ENCODE results near the gene RAD51B. TPM values are rescaled to one million over a fixed set of nuclear protein-coding genes. Genes with fewer than 3 reads are reported as not detected.

RAD51B gene
- total and polyA plus RNA-seq, 2 of the 13 experiments (the other 11 are each of a cell fraction or from before 2014, with no cell fraction given): 7.0 to 9.5 TPM

GRCh38 chr14:67856827-67857226 is 37.2 kb downstream of the RAD51B start:
- intact Hi-C loops (cut with micrococcal nuclease; ENCODE audit: unreplicated experiment): no loop called here
- Histone ChIP-seq H4K20me1 (ENCODE audit: insufficient read depth, low read length) (no peaks in the 10 kb centered on the region), H3K36me3 (replicated peaks in 1 of 2; ENCODE audit: control insufficient read depth in 1 of 2, insufficient read depth in 2 of 2, low read length in 2 of 2) (no peaks in the 10 kb centered on the region), H3K27me3 (ENCODE audit: control insufficient read depth in 1 of 2, insufficient read depth in 2 of 2, low read length in 2 of 2) (no peaks in the 10 kb centered on the region), H3K4me2 (ENCODE audit: low read depth, low read length) (no peak overlapping the region), H3K9me3 (ENCODE audit: low read length) (no peaks in the 10 kb centered on the region), H3K4me1 (ENCODE audit: insufficient read depth, low read length) (peaks cover 7% of the 10 kb centered on the region; the same call in 1 of the 2 replicates), H3K9ac (ENCODE audit: insufficient read depth, low read depth, low read length) (no peak overlapping the region), H2AFZ (ENCODE audit: low read length) (no peak overlapping the region), H3K4me3 (replicated peaks in 1 of 3; ENCODE audit: insufficient read depth in 1 of 3, low read depth in 2 of 3, low read length in 3 of 3) (no peak overlapping the region), H3K79me2 (ENCODE audit: insufficient read depth, low read length) (no peaks in the 10 kb centered on the region), H3K27ac (ENCODE audit: extremely low read length, insufficient read depth, low read length) (no peak overlapping the region)
- CTCF ChIA-PET (ENCODE audit: low intra/inter-chr PET ratio, low total read pairs): no interaction called here
- ATAC-seq: no peak
- no peak for FAIRE-seq
- no TSS peak for BruUV-seq (replicated peaks)
- no peak for DNase-seq (ENCODE audit: low spot score)
- TF ChIP-seq RBM39 (IDR thresholded peaks at IDR 0.05; ENCODE audit: low read depth, low read length, poor library complexity, severe bottlenecking) (no peak), HNF4A (CRISPR knock-in tag; IDR thresholded peaks at IDR 0.05) (no peak), MYC (CRISPR knock-in tag; IDR thresholded peaks at IDR 0.05; ENCODE audit: borderline replicate concordance) (no peak), ZBTB33 (CRISPR knock-in tag; IDR thresholded peaks at IDR 0.05) (no peak), SALL1 (CRISPR knock-in tag; IDR thresholded peaks at IDR 0.05) (no peak), KMT2B (CRISPR knock-in tag; IDR thresholded peaks at IDR 0.05) (no peak), NFIB (CRISPR knock-in tag; IDR thresholded peaks at IDR 0.05; ENCODE audit: borderline replicate concordance) (no peak), YEATS2 (CRISPR knock-in tag; IDR thresholded peaks at IDR 0.05; ENCODE audit: borderline replicate concordance) (no peak), FOXM1 (CRISPR knock-in tag; IDR thresholded peaks at IDR 0.05) (no peak), ZNF883 (CRISPR knock-in tag; IDR thresholded peaks at IDR 0.05; ENCODE audit: not compliant biosample characterization) (no peak), NFYC (CRISPR knock-in tag; IDR thresholded peaks at IDR 0.05) (no peak), FOXO4 (CRISPR knock-in tag; conservative IDR thresholded peaks at IDR 0.05) (no peak), ZNF879 (CRISPR knock-in tag; IDR thresholded peaks at IDR 0.05) (no peak), TBL1XR1 (IDR thresholded peaks at IDR 0.05; ENCODE audit: borderline replicate concordance, low read length, partially characterized antibody) (no peak), KLF6 (CRISPR knock-in tag; IDR thresholded peaks at IDR 0.05) (no peak)
- TF ChIP-seq, protein P1, sequence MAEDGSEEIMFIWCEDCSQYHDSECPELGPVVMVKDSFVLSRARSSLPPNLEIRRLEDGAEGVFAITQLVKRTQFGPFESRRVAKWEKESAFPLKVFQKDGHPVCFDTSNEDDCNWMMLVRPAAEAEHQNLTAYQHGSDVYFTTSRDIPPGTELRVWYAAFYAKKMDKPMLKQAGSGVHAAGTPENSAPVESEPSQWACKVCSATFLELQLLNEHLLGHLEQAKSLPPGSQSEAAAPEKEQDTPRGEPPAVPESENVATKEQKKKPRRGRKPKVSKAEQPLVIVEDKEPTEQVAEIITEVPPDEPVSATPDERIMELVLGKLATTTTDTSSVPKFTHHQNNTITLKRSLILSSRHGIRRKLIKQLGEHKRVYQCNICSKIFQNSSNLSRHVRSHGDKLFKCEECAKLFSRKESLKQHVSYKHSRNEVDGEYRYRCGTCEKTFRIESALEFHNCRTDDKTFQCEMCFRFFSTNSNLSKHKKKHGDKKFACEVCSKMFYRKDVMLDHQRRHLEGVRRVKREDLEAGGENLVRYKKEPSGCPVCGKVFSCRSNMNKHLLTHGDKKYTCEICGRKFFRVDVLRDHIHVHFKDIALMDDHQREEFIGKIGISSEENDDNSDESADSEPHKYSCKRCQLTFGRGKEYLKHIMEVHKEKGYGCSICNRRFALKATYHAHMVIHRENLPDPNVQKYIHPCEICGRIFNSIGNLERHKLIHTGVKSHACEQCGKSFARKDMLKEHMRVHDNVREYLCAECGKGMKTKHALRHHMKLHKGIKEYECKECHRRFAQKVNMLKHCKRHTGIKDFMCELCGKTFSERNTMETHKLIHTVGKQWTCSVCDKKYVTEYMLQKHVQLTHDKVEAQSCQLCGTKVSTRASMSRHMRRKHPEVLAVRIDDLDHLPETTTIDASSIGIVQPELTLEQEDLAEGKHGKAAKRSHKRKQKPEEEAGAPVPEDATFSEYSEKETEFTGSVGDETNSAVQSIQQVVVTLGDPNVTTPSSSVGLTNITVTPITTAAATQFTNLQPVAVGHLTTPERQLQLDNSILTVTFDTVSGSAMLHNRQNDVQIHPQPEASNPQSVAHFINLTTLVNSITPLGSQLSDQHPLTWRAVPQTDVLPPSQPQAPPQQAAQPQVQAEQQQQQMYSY (CRISPR knock-in tag; IDR thresholded peaks at IDR 0.05): no peak
- TF ChIP-seq, protein P2, sequence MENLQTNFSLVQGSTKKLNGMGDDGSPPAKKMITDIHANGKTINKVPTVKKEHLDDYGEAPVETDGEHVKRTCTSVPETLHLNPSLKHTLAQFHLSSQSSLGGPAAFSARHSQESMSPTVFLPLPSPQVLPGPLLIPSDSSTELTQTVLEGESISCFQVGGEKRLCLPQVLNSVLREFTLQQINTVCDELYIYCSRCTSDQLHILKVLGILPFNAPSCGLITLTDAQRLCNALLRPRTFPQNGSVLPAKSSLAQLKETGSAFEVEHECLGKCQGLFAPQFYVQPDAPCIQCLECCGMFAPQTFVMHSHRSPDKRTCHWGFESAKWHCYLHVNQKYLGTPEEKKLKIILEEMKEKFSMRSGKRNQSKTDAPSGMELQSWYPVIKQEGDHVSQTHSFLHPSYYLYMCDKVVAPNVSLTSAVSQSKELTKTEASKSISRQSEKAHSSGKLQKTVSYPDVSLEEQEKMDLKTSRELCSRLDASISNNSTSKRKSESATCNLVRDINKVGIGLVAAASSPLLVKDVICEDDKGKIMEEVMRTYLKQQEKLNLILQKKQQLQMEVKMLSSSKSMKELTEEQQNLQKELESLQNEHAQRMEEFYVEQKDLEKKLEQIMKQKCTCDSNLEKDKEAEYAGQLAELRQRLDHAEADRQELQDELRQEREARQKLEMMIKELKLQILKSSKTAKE (CRISPR knock-in tag; IDR thresholded peaks at IDR 0.05; ENCODE audit: borderline replicate concordance): no peak
- WGBS (ENCODE audit: low lambda C conversion rate): 50% methylated on average over 2 of the region's 2 CpGs
- in situ Hi-C loops (cut with HindIII; ENCODE audit: extremely low pct_ligation_motif_present, low pct_unique_long_range_greater_than_20kb): no loop called here
- POLR2A ChIA-PET: no interaction called here

Data from HepG2 (cell line).